RWPE1 (cell line): ENCODE results near the gene TMOD2.

Source experiments
- CTCF ChIA-PET: fragments of 350-600 bp; sonication (Branson Sonifier 250); formaldehyde crosslinking; extraction: SDS; loops from one replicate; lab custom pipeline; 2021; lab: Yijun Ruan, JAX
- POLR2A ChIA-PET: fragments of 400-600 bp; formaldehyde crosslinking; extraction: SDS; loops from one replicate; lab custom pipeline; 2020; ENCODE audit warnings: antibody characterized with exemption; ENCODE audit not compliant: low non-redundant PET; lab: Yijun Ruan, JAX
- DNase-seq: peaks from one replicate; pipeline ENCODE4 v3.0.0; 2012; ENCODE audit warnings: low spot score
- H3K27ac ChIP-seq: fragments of 450-650 bp; 2 replicates; pipeline ENCODE4 v1.5.1; 2017
- TF ChIP-seq, protein P1 (sequence below): fragments of 450-650 bp; conservative IDR thresholded peaks from 2 replicates; pipeline ENCODE4 v1.5.1; 2017; ENCODE audit warnings: low read depth, mild to moderate bottlenecking

TMOD2 gene

DNA sequence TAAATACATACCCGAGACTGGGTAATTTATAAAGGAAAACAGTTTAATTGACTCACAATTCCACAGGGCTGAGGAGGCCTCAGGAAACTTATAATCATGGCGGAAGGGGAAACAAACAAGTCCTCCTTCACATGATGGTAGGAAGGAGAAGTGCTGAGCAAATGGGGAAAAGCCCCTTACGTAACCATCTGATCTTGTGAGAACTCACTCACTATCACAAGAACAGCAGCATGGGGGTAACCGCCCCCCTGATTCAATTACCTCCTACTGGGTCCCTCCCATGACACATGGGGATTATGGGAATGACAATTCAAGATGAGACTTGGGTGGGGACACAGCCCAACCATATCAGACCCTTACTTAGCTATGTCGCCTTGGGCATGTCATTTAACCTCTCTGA lies 42.4 kb upstream of the TMOD2 start:
- TF ChIP-seq, protein P1, sequence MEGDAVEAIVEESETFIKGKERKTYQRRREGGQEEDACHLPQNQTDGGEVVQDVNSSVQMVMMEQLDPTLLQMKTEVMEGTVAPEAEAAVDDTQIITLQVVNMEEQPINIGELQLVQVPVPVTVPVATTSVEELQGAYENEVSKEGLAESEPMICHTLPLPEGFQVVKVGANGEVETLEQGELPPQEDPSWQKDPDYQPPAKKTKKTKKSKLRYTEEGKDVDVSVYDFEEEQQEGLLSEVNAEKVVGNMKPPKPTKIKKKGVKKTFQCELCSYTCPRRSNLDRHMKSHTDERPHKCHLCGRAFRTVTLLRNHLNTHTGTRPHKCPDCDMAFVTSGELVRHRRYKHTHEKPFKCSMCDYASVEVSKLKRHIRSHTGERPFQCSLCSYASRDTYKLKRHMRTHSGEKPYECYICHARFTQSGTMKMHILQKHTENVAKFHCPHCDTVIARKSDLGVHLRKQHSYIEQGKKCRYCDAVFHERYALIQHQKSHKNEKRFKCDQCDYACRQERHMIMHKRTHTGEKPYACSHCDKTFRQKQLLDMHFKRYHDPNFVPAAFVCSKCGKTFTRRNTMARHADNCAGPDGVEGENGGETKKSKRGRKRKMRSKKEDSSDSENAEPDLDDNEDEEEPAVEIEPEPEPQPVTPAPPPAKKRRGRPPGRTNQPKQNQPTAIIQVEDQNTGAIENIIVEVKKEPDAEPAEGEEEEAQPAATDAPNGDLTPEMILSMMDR, result no peak
- POLR2A ChIA-PET, result interaction anchor here (0.7 kb wide), 1 partner anchor 10 kb away, joined by 3 read pairs; no protein-coding TSS in a partner anchor
- no peak for DNase-seq
- H3K27ac ChIP-seq, result no peak overlapping the region
- CTCF ChIA-PET, result no interaction called here

- POLR2A ChIA-PET, result no interaction called here
- TF ChIP-seq, protein P1, result no peak
- no peak for DNase-seq
- no peak overlapping the region for H3K27ac ChIP-seq
- CTCF ChIA-PET, result no interaction called here
Measured at GRCh38 chr15:51714162-51714561, 37.2 kb upstream of the TMOD2 start.

DNA sequence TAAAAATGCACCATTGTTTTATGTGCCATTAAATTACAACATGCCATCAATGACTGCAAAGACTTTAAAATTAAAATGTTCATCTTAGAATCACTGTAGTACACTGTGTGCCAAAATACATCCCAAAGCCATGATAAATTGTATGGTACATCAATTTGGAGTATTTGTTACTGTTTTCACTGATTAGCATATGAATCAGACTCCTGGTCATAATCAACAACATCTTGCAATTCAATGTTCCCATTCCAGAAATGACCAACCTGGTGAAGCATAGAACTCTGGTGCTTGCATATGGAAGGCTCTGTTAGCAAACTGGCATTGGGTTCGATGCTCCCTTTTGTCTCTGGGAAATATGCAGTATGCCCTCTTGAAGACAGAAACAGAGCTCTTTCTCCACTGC lies 36.5 kb upstream of the TMOD2 start:
- ChIA-PET POLR2A (no interaction called here), CTCF (no interaction called here)
- DNase-seq, result no peak
- TF ChIP-seq, protein P1, result no peak
- H3K27ac ChIP-seq, result no peak overlapping the region

GRCh38 chr15:51718219-51718618 lies 33.2 kb upstream of the TMOD2 start:
- no peak for DNase-seq
- ChIA-PET CTCF (interaction anchor here (0.6 kb wide), 1 partner anchor 49 kb away, joined by 3 read pairs; no protein-coding TSS in a partner anchor), POLR2A (no interaction called here)
- TF ChIP-seq, protein P1, result no peak
- no peak overlapping the region for H3K27ac ChIP-seq

DNA sequence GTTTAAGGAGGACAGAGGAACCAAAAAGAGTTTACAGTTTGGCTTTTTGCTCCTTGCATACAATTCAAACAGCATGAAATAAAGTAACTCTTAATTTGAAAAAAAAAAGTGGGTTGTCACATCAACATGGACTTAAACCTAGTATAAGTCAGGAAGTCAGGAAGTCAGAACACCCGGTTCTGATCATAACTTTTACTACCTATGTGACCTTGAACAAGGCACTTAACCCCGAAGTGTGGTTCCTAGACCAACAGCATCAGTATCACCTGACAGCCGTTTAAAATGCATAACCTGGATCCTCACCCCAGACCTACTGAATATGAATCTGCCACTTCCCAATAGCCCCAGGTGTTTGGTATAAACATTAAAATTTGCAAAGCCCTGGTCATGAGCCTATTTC lies 32.7 kb upstream of the TMOD2 start:
- DNase-seq, result no peak

DNA sequence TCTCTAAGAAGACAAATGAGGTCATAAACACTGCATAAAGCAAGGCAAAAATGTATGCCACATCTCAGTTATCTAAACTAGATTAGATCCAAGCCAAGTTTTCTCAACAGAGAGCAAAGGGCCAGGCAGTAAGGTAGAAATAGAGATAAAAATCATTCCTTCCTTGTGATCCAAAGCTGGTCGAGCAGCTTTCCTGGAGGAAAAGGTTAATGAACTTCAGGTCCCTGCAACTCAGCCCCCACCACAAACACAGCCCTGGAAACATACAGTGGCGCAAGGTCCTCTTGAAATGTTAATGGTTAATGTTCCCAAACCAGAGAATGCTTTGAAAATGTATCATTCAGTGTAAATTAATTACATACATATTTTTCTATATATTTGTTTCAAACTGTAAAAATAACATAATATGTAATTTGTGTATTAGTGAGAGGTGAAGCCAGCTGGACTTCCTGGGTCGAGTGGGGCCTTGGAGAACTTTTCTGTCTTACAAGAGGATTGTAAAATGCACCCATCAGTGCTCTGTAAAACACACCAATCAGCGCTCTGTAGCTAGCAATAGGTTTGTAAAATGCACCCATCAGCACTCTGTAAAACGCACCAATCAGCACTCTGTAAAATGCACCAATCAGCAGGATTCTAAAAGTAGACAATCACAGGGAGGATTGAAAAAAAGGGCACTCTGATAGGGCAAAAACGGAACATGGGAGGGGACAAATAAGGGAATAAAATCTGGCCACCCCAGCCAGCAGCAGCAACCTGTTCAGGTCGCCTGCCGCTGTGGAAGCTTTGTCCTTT lies 31.0 kb upstream of the TMOD2 start:
- POLR2A ChIA-PET, result no interaction called here
- TF ChIP-seq, protein P1, result no peak
- CTCF ChIA-PET, result no interaction called here
- no peak for DNase-seq
- H3K27ac ChIP-seq, result no peak overlapping the region

More for the DNA sequence above, 32.7 kb upstream of the TMOD2 start:
- no peak overlapping the region for H3K27ac ChIP-seq
- POLR2A ChIA-PET, result no interaction called here
- TF ChIP-seq, protein P1, result no peak
- CTCF ChIA-PET, result no interaction called here
